HepG2 (cell line): ENCODE data around the gene NPBWR2. TPM values are rescaled to one million over a fixed set of nuclear protein-coding genes. Genes with fewer than 3 reads are reported as not detected.

ENCODE experiments used
- ARHGAP35 ChIP-seq: sonication (generic); formaldehyde crosslinking; IDR thresholded peaks from 2 replicates; pipeline ENCODE4 v1.9.0; 2022; ENCODE audit warnings: mild to moderate bottlenecking, inconsistent platforms, moderate library complexity, missing genetic modification reagents, borderline replicate concordance
- JDP2 ChIP-seq: sonication (generic); formaldehyde crosslinking; IDR thresholded peaks from 2 replicates; pipeline ENCODE4 v1.8.1; 2022; ENCODE audit warnings: missing genetic modification reagents, borderline replicate concordance
- MNT ChIP-seq: fragments of 450-650 bp; IDR thresholded peaks from 2 replicates; pipeline ENCODE4 v1.6.1; 2016
- NCOA5 ChIP-seq: sonication (generic); formaldehyde crosslinking; IDR thresholded peaks from 2 replicates; pipeline ENCODE4 v1.4.0; 2020; ENCODE audit warnings: missing genetic modification reagents
- PRDM15 ChIP-seq: sonication (generic); formaldehyde crosslinking; IDR thresholded peaks from 2 replicates; pipeline ENCODE4 v1.4.0; 2020; ENCODE audit warnings: missing genetic modification reagents
- SNAPC4 ChIP-seq: sonication (generic); formaldehyde crosslinking; IDR thresholded peaks from 2 replicates; pipeline ENCODE4 v1.4.0; 2020; ENCODE audit warnings: mild to moderate bottlenecking, missing genetic modification reagents
- THAP8 ChIP-seq: sonication (generic); formaldehyde crosslinking; IDR thresholded peaks from 2 replicates; pipeline ENCODE4 v1.5.1; 2020; ENCODE audit warnings: missing genetic modification reagents, mild to moderate bottlenecking, borderline replicate concordance
- YEATS4 ChIP-seq: sonication (generic); formaldehyde crosslinking; IDR thresholded peaks from 2 replicates; pipeline ENCODE4 v1.4.0; 2020; ENCODE audit warnings: missing genetic modification reagents, borderline replicate concordance
- ZBTB33 ChIP-seq: sonication (generic); formaldehyde crosslinking; IDR thresholded peaks from 2 replicates; pipeline ENCODE4 v1.4.0; 2020; ENCODE audit warnings: missing genetic modification reagents
- ZNF205 ChIP-seq: IDR thresholded peaks from 2 replicates; pipeline ENCODE4 v1.6.1; 2018; ENCODE audit warnings: missing biosample characterization, missing genetic modification reagents
- ZNF484 ChIP-seq: sonication (generic); formaldehyde crosslinking; IDR thresholded peaks from 2 replicates; pipeline ENCODE4 v1.5.1; 2020; ENCODE audit warnings: mild to moderate bottlenecking, low read depth, missing genetic modification reagents, borderline replicate concordance
- ZNF780A ChIP-seq: sonication (generic); formaldehyde crosslinking; IDR thresholded peaks from 2 replicates; pipeline ENCODE4 v1.8.0; 2022; ENCODE audit warnings: mild to moderate bottlenecking, missing genetic modification reagents, moderate library complexity
- polyA plus RNA-seq, 8 experiments: library from polyadenylated mRNA; depleted of rRNA in 3 of 8; stranded (reverse) in 7 of 8; unstranded in 1 of 8; fragments of >200 nt; fragmentation: Illumina TruSeq in 4 of 8; extraction: Trizol in 4 of 8; gene quantifications; 2 replicates each; pipeline versions ENCODE4 v1.2.1 to v1.2.3, GENCODE V29; 2011 to 2016; ENCODE audit warnings: low read depth in 4 of 8, missing spikeins in 1 of 8, mixed read lengths in 1 of 8; ENCODE audit not compliant: insufficient read depth in 1 of 8
- total RNA-seq, 5 experiments: library from RNA; depleted of rRNA; stranded (reverse); fragments of >200 nt; fragmentation: Illumina TruSeq; extraction: Trizol; gene quantifications; 2 replicates each; pipeline ENCODE4 v1.2.3, GENCODE V29; 2016; ENCODE audit warnings: low read depth in 1 of 5

The NPBWR2 gene
- total and polyA plus RNA-seq, 2 of the 13 experiments (the other 11 are each of a cell fraction or from before 2014, with no cell fraction given), result not detected

- TF ChIP-seq ARHGAP35 (CRISPR knock-in tag) (0 out of 2 replicates have a peak, but pooled peaks have one; percentile 72), PRDM15 (no peak), JDP2 (CRISPR knock-in tag) (no peak), YEATS4 (CRISPR knock-in tag) (no peak; the same call in 1 of the 2 replicates), ZBTB33 (CRISPR knock-in tag) (no peak), SNAPC4 (CRISPR knock-in tag) (peak; percentile 80; the same call in 1 of the 2 replicates), ZNF780A (CRISPR knock-in tag) (no peak), MNT (no peak), NCOA5 (no peak), ZNF484 (CRISPR knock-in tag) (no peak), ZNF205 (CRISPR knock-in tag) (no peak), THAP8 (CRISPR knock-in tag) (no peak)
These were observed 43.8 kb downstream of the NPBWR2 start (continued) for GRCh38 chr20:64063389-64064144.
